Heart left ventricle (tissue), 16 donors: Measurements from ENCODE around the gene PLCB4. TPM values are rescaled to one million over a fixed set of nuclear protein-coding genes. Genes with fewer than 3 reads are reported as not detected.
A peak's percentile ranks its signal among the peaks of the same experiment; 100 is the strongest.

Experiments used
- ATAC-seq, 4 donors: fragments of 200-7000 bp; cut with Tn5 transposase; one replicate each; pipeline ENCODE4 v1.9.1; 2020 to 2022; ENCODE audit warnings: moderate library complexity in 4 of 4, mild to moderate bottlenecking in 3 of 4, moderate number of reproducible peaks in 1 of 4
- DNase-seq, 5 donors: peaks; one replicate each; pipeline ENCODE4 v3.0.0-alpha.2; 2020
- H3K27ac ChIP-seq, 12 donors: fragments of 200-600 bp; sonication (generic) in 4 of 12; one replicate each; pipeline versions ENCODE4 v1.5.0 to v1.8.0; 2016 to 2022; ENCODE audit warnings: mild to moderate bottlenecking in 2 of 12
- H3K27me3 ChIP-seq, 9 donors: fragments of 200-600 bp; sonication (generic) in 2 of 9; one replicate each; pipeline versions ENCODE4 v1.5.1 to v1.8.0; 2016 to 2022; ENCODE audit warnings: mild to moderate bottlenecking in 3 of 9
- H3K36me3 ChIP-seq, 9 donors: fragments of 200-600 bp; sonication (generic) in 2 of 9; one replicate each; pipeline versions ENCODE4 v1.5.0 to v1.8.0; 2018 to 2022; ENCODE audit warnings: mild to moderate bottlenecking in 2 of 9
- H3K4me1 ChIP-seq, 12 donors: fragments of 200-600 bp; sonication (generic) in 4 of 12; one replicate each; pipeline versions ENCODE4 v1.5.0 to v1.8.0; 2016 to 2022; ENCODE audit warnings: mild to moderate bottlenecking in 3 of 12
- H3K4me3 ChIP-seq, 12 donors: fragments of 200-600 bp; sonication (generic) in 4 of 12; one replicate each; pipeline versions ENCODE4 v1.5.0 to v1.8.0; 2017 to 2022; ENCODE audit warnings: mild to moderate bottlenecking in 9 of 12, moderate library complexity in 4 of 12
- H3K9me3 ChIP-seq, 12 donors: fragments of 200-600 bp; sonication (generic) in 4 of 12; one replicate each; pipeline versions ENCODE4 v1.5.0 to v1.8.0; 2016 to 2022; ENCODE audit warnings: mild to moderate bottlenecking in 1 of 12
- POLR2A ChIP-seq, 2 donors: fragments of 450-650 bp; IDR thresholded peaks; one replicate each; pipeline ENCODE4 v1.6.1; 2017; ENCODE audit warnings: antibody characterized with exemption in 2 of 2, mild to moderate bottlenecking in 2 of 2, moderate library complexity in 2 of 2
- WGBS, 4 donors: extraction: QIAGEN DNeasy Blood & Tissue Kit in 2 of 4; methylation state at CpG; one replicate each; pipeline versions ENCODE4 v1.1.5 to v1.1.7; 2013 to 2018; 5-methylcytosine and 5-hydroxymethylcytosine counted together
- intact Hi-C, 10 donors: fragments of 100-400 bp; cut with DNase I; formaldehyde crosslinking; loops; one replicate each; pipeline versions ENCODE4 v1.11.1 to v1.14.2; 2022
- polyA plus RNA-seq, 2 donors: library from polyadenylated mRNA; stranded (reverse); fragments of 200-250 nt; gene quantifications; one replicate each; pipeline ENCODE4 v1.2.3, GENCODE V29; 2013
- total RNA-seq, 9 donors: library from RNA; depleted of rRNA in 2 of 9; stranded (reverse); fragments of >200 nt in 2 of 9; fragmentation: NEBNext Ultra II Directional in 3 of 9; extraction: Animal tissue kit (Norgen Biotek cat#: 25700) in 3 of 9; gene quantifications; one replicate each; pipeline versions ENCODE4 v1.1.0 to v1.2.4, GENCODE V29; 2016 to 2023
- TF ChIP-seq, protein P1 (sequence below), 12 donors: fragments of 200-600 bp; sonication (generic) in 4 of 12; IDR thresholded peaks; one replicate each; pipeline versions ENCODE4 v1.5.0 to v1.8.0; 2018 to 2022; ENCODE audit warnings: antibody characterized with exemption in 12 of 12, mild to moderate bottlenecking in 5 of 12
- donor health status: ischemic (EF 13 %, LVEDD 7.1; RV severe dilation, severe dysfunction).
- donor health status: healthy with polysubstance abuse.
- donor health status: DM: no; HTN: yes; CAD: no.
- donor health status: DM: no; HTN: no; CAD: no.
- donor health status: ischemic (EF 25% LVEDD 6.9; RV normal size, moderate dysfunction).
- donor health status: ischemic (EF 25% LVEDD 5.7; RV mildly dilated, moderate dysfunction).
- donor health status: healthy.
- donor health status: DM: yes; HTN: yes; CAD: no.
- donor health status: ischemic (EF 35%, LVEDD 5.7; RV mildly dilated, moderate dysfunction).
- donor health status: nonischemic (EF 11% LVEDD 7.7; RV severe dilation, severe dysfunction).
- donor health status: DM: yes; HTN: yes; CAD: no.
- donor health status: PGD.
- donor health status: ischemic (EF 29% LVEDD 5.4; RV normal size, mild dysfunction).
- donor health status: nonischemic (EF 23%, LVEDD 6.1; RV moderate dilation, normal function).

The PLCB4 gene
- total and polyA plus RNA-seq, 11 donors: 8.4 to 31.8 (median 18.5) TPM

- 70 to 78% (median 72%) methylated on average over 2 of the region's 2 CpGs for WGBS, 4 donors
- peaks cover 0 to 16% (median 0%) of the 10 kb centered on the region in 12 donors for H3K4me1 ChIP-seq
- no peaks in the 10 kb centered on the region for H3K27me3 ChIP-seq
- H3K4me3 ChIP-seq: no peak overlapping the region
- no peaks in the 10 kb centered on the region for H3K36me3 ChIP-seq
- no peaks in the 10 kb centered on the region for H3K9me3 ChIP-seq
- H3K27ac ChIP-seq: peak overlapping the region in 4 of 12 donors; percentile 35 to 44 (median 39)
- TF ChIP-seq, protein P1, sequence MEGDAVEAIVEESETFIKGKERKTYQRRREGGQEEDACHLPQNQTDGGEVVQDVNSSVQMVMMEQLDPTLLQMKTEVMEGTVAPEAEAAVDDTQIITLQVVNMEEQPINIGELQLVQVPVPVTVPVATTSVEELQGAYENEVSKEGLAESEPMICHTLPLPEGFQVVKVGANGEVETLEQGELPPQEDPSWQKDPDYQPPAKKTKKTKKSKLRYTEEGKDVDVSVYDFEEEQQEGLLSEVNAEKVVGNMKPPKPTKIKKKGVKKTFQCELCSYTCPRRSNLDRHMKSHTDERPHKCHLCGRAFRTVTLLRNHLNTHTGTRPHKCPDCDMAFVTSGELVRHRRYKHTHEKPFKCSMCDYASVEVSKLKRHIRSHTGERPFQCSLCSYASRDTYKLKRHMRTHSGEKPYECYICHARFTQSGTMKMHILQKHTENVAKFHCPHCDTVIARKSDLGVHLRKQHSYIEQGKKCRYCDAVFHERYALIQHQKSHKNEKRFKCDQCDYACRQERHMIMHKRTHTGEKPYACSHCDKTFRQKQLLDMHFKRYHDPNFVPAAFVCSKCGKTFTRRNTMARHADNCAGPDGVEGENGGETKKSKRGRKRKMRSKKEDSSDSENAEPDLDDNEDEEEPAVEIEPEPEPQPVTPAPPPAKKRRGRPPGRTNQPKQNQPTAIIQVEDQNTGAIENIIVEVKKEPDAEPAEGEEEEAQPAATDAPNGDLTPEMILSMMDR (IDR thresholded peaks at IDR 0.05): no peak
- no peak for TF ChIP-seq POLR2A (IDR thresholded peaks at IDR 0.05)
- ATAC-seq: peak; percentile 58 to 93 (median 75)
- intact Hi-C loops: no loop called here
- peak in 4 of 5 donors; percentile 13 to 54 (median 24) for DNase-seq
These were observed 46.5 kb upstream of the PLCB4 start for GRCh38 chr20:9022376-9022775.

DNA sequence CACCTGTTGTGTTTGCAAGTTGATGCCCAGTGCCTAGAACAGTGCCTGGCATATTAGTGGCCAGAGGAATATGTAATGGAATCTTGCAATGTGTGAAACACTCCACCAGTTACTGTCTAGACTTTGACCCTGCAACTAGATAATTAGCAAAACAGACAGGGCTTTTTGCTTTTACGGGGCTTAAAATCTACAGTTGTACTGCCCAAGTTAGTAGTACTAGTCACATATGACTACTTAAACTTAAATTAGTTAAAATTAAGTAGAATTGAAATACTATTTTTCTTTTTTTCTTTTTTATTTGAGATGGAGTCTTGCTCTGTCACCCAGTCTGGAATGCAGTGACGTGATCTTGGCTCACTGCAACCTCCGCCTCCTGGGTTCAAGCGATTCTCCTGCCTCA is 44.3 kb upstream of the PLCB4 start:
- DNase-seq (no peak), ATAC-seq (no peak)
- no peak overlapping the region for H3K4me3 ChIP-seq
- no peaks in the 10 kb centered on the region for H3K9me3 ChIP-seq
- no peak overlapping the region for H3K27ac ChIP-seq
- TF ChIP-seq, protein P1 (IDR thresholded peaks at IDR 0.05): no peak
- TF ChIP-seq POLR2A (IDR thresholded peaks at IDR 0.05): no peak
- H3K27me3 ChIP-seq: no peaks in the 10 kb centered on the region
- peaks cover 0 to 16% (median 0%) of the 10 kb centered on the region in 12 donors for H3K4me1 ChIP-seq
- 94 to 98% (median 97%) methylated on average over 4 of the region's 4 CpGs for WGBS, 4 donors
- intact Hi-C loops: no loop called here
- no peaks in the 10 kb centered on the region for H3K36me3 ChIP-seq

GRCh38 chr20:9025011-9025410 is 43.9 kb upstream of the PLCB4 start:
- TF ChIP-seq, protein P1 (IDR thresholded peaks at IDR 0.05): no peak
- TF ChIP-seq POLR2A (IDR thresholded peaks at IDR 0.05): no peak
- no peak overlapping the region for H3K27ac ChIP-seq
- WGBS, 4 donors: 98 to 99% (median 99%) methylated on average over 5 of the region's 5 CpGs
- H3K9me3 ChIP-seq: no peaks in the 10 kb centered on the region
- intact Hi-C loops: no loop called here
- no peaks in the 10 kb centered on the region for H3K36me3 ChIP-seq
- H3K27me3 ChIP-seq: no peaks in the 10 kb centered on the region
- peaks cover 0 to 16% (median 0%) of the 10 kb centered on the region in 12 donors for H3K4me1 ChIP-seq
- DNase-seq (no peak), ATAC-seq (no peak)
- H3K4me3 ChIP-seq: no peak overlapping the region

DNA sequence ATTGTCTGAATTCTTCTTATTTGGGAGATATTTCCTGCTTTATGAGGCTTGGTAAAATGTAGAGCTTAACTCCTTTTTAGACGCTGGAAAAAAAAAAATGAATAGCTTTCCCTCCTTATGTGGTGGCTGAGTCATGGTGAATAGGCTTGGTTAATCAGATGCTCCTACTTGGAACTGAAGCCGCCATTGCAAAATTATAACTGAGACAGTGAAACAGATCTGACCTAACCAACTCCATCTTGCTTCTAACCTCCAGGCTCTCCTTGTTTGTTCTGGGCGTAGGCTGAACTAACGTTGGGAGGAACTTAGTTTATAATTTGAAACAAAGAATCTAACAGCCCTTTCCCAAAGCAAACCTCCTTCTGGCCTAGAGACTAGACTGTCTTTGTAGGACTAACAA is 43.2 kb upstream of the PLCB4 start:
- peaks cover 0 to 16% (median 0%) of the 10 kb centered on the region in 12 donors for H3K4me1 ChIP-seq

More for the DNA sequence above, 43.2 kb upstream of the PLCB4 start:
- H3K9me3 ChIP-seq: no peaks in the 10 kb centered on the region
- H3K27me3 ChIP-seq: no peaks in the 10 kb centered on the region
- DNase-seq: no peak
- no peaks in the 10 kb centered on the region for H3K36me3 ChIP-seq
- no peak overlapping the region for H3K27ac ChIP-seq
- intact Hi-C loops: no loop called here
- TF ChIP-seq, protein P1 (IDR thresholded peaks at IDR 0.05): no peak
- no peak for TF ChIP-seq POLR2A (IDR thresholded peaks at IDR 0.05)
- H3K4me3 ChIP-seq: no peak overlapping the region
- WGBS, 4 donors: 82 to 87% (median 85%) methylated on average over 4 of the region's 4 CpGs
- ATAC-seq: no peak
